Skeletal muscle tissue (tissue), 4 donors: ENCODE data around the gene ITGA3. TPM values are rescaled to one million over a fixed set of nuclear protein-coding genes. Genes with fewer than 3 reads are reported as not detected.
A peak's percentile ranks its signal among the peaks of the same experiment; 100 is the strongest.

ENCODE experiments used
- H3K27ac ChIP-seq: one replicate; pipeline ENCODE4 v1.7.0; 2013; ENCODE audit warnings: mild to moderate bottlenecking, low read depth, low read length, inconsistent platforms
- H3K27me3 ChIP-seq, 3 donors: one replicate each; pipeline ENCODE4 v1.7.0; 2013; ENCODE audit warnings: low read length in 3 of 3; ENCODE audit not compliant: control insufficient read depth in 3 of 3, insufficient read depth in 3 of 3
- H3K36me3 ChIP-seq, 3 donors: one replicate each; pipeline ENCODE4 v1.7.0; 2013; ENCODE audit warnings: low read length in 3 of 3; ENCODE audit not compliant: control insufficient read depth in 3 of 3, insufficient read depth in 3 of 3
- H3K4me1 ChIP-seq, 3 donors: one replicate each; pipeline ENCODE4 v1.7.0; 2013; ENCODE audit warnings: low read length in 3 of 3, mild to moderate bottlenecking in 3 of 3; ENCODE audit not compliant: control insufficient read depth in 3 of 3, insufficient read depth in 3 of 3
- H3K4me3 ChIP-seq, 3 donors: one replicate each; pipeline ENCODE4 v1.7.0; 2013; ENCODE audit warnings: low read length in 3 of 3
- H3K9ac ChIP-seq, 3 donors: one replicate each; pipeline ENCODE4 v1.7.0; 2013; ENCODE audit warnings: low read length in 3 of 3, mild to moderate bottlenecking in 3 of 3, moderate library complexity in 2 of 3, low read depth in 1 of 3
- H3K9me3 ChIP-seq, 3 donors: one replicate each; pipeline ENCODE4 v1.7.0; 2013; ENCODE audit warnings: low read length in 3 of 3; ENCODE audit not compliant: control insufficient read depth in 3 of 3
- total RNA-seq: library from RNA; depleted of rRNA; stranded (reverse); fragments of >200 nt; gene quantifications from one replicate; pipeline ENCODE4 v1.2.3, GENCODE V29; 2014
- donor health status: Osteomylitis.

Gene ITGA3
- total RNA-seq, 1 donor from 2014 or later = 27.7 TPM

GRCh38 chr17:50111673-50112655, 56.1 kb downstream of the ITGA3 start:
- Histone ChIP-seq H3K4me1 (peaks cover 34 to 60% (median 59%) of the 10 kb centered on the region in 3 donors), H3K36me3 (peaks cover 31 to 37% (median 33%) of the 10 kb centered on the region in 3 donors), H3K9me3 (no peaks in the 10 kb centered on the region), H3K27ac (peak overlapping the region; percentile 99), H3K27me3 (no peaks in the 10 kb centered on the region), H3K9ac (peak overlapping the region; percentile 82 to 94 (median 82)), H3K4me3 (peak overlapping the region; percentile 9 to 67 (median 39))

GRCh38 chr17:50112694-50113093, 56.8 kb downstream of the ITGA3 start:
- Histone ChIP-seq H3K27ac (peak overlapping the region; percentile 99), H3K4me3 (peak overlapping the region in 2 of 3 donors; percentile 13 to 35), H3K36me3 (peaks cover 26 to 30% (median 29%) of the 10 kb centered on the region in 3 donors), H3K9ac (peak overlapping the region; percentile 73 to 94 (median 82)), H3K27me3 (no peaks in the 10 kb centered on the region), H3K4me1 (peaks cover 36 to 68% (median 66%) of the 10 kb centered on the region in 3 donors), H3K9me3 (no peaks in the 10 kb centered on the region)

DNA sequence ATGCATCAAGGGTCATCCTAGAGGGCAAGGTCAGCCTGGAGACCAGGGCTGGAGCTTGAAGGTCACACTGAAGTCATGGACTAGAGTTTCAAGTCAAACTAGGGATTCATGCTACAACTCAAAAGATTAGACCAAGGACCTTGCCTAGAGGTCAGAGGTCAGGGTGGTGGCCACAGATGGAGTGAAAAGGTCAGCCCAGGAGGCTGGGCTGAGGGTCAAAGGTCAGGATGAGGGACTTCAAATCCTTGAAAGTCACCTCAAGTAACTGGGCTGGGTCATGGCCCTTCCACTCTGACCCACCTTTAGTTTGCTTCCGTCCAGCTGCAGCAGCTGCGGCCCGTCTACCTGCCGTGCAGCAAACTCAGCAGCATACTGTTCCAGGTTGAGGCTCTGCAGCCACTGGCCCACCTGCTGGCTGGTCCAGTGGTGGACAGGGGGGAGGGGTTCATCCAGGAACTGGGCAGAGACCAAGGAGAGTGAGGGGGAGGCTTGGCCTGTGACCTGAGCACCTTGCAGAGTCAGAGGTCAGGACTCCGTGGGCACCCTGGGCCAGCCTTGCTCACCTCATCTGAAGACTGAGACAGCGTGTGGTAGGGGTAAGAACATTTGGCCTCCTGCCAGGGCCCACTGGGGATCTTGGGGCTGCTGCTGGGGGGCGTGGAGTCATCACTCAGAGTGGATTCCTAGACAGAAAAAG, 57.9 kb downstream of the ITGA3 start:
- Histone ChIP-seq H3K27me3 (no peaks in the 10 kb centered on the region), H3K27ac (no peak overlapping the region), H3K4me1 (peaks cover 40 to 69% (median 63%) of the 10 kb centered on the region in 3 donors), H3K9me3 (no peaks in the 10 kb centered on the region), H3K4me3 (no peak overlapping the region), H3K9ac (peak overlapping the region in 1 of 3 donors; percentile 94), H3K36me3 (peaks cover 15 to 19% (median 19%) of the 10 kb centered on the region in 3 donors)

DNA sequence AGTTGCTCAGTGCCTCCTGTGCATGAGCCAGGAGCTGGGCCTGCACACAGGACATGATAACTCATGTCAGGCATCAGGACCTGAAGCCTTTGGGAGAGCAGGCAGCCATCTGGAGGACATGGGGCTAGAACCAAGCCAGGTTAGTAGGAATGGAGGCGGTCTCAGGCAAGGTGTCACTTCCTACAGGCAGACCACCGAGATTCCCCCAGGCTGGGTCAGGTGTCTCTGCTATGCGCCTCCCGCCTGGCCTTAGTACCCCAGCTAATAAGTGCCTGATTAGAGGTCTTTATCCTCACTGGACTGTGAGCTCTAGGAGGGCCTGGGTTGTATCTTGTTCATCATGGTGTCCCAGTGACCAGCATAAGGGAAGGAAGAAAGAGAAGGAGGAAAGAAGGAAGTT, 58.5 kb downstream of the ITGA3 start:
- Histone ChIP-seq H3K4me1 (peaks cover 40 to 69% (median 63%) of the 10 kb centered on the region in 3 donors), H3K9me3 (no peaks in the 10 kb centered on the region), H3K9ac (peak overlapping the region in 1 of 3 donors; percentile 54), H3K27ac (no peak overlapping the region), H3K4me3 (no peak overlapping the region), H3K36me3 (peaks cover 9 to 12% (median 12%) of the 10 kb centered on the region in 3 donors), H3K27me3 (no peaks in the 10 kb centered on the region)

DNA sequence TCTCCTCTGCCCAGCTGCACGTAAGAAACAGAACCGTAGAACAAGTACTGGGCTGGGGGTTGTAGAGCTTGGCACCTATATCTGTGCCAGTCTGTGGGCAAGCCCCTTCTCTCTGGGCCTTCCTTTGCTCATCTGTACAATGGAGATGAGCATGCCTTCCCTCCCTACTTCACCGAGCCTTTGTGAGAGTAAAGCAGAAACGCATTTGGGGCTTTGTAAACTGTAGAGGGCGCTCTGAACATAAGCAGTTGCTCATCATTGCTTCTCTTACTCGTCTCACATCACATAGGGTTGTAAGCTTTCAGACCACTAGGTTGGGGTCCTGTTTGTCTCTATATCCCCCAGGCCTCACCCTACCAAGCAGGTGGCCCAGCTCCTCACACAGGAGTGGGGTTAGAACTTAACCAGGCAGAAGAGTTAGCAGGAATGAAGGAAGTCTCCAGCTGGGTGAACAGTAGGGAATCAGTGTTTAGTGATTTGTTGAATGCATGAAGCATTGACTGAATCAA, 59.0 kb downstream of the ITGA3 start:
- no peak overlapping the region for H3K4me3 ChIP-seq
- H3K27me3 ChIP-seq = no peaks in the 10 kb centered on the region
- H3K4me1 ChIP-seq = peaks cover 40 to 67% (median 63%) of the 10 kb centered on the region in 3 donors
- peaks cover 5 to 9% (median 7%) of the 10 kb centered on the region in 3 donors for H3K36me3 ChIP-seq
- peak overlapping the region in 1 of 3 donors; percentile 54 for H3K9ac ChIP-seq
- H3K9me3 ChIP-seq = no peaks in the 10 kb centered on the region
- H3K27ac ChIP-seq = no peak overlapping the region

DNA sequence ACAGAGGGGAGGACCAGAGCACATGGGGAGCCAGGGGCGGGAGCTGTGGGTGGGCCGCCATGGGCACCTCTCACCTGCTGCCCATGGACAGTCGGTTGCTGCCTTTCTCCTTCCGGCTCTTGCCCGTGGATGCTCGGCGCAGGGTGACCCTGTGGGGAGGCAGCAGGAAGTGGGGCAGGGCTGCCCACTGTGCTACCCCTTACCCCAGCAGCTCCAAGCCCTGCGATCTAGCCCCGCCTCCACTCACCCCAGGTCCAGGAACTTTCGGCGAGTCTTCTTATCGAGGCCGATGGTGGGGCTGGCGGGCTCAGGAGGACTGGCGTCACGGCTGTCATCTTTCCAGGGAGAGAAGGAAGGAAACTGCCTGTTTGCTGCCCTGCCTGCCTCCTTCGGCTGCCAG, 59.8 kb downstream of the ITGA3 start:
- peaks cover 38 to 58% (median 55%) of the 10 kb centered on the region in 3 donors for H3K4me1 ChIP-seq
- H3K9ac ChIP-seq = peak overlapping the region in 1 of 3 donors; percentile 33
- H3K36me3 ChIP-seq = peaks cover 0 to under 1% (median 0%) of the 10 kb centered on the region in 3 donors
- H3K9me3 ChIP-seq = no peaks in the 10 kb centered on the region
- no peak overlapping the region for H3K4me3 ChIP-seq
- H3K27ac ChIP-seq = no peak overlapping the region
- no peaks in the 10 kb centered on the region for H3K27me3 ChIP-seq

DNA sequence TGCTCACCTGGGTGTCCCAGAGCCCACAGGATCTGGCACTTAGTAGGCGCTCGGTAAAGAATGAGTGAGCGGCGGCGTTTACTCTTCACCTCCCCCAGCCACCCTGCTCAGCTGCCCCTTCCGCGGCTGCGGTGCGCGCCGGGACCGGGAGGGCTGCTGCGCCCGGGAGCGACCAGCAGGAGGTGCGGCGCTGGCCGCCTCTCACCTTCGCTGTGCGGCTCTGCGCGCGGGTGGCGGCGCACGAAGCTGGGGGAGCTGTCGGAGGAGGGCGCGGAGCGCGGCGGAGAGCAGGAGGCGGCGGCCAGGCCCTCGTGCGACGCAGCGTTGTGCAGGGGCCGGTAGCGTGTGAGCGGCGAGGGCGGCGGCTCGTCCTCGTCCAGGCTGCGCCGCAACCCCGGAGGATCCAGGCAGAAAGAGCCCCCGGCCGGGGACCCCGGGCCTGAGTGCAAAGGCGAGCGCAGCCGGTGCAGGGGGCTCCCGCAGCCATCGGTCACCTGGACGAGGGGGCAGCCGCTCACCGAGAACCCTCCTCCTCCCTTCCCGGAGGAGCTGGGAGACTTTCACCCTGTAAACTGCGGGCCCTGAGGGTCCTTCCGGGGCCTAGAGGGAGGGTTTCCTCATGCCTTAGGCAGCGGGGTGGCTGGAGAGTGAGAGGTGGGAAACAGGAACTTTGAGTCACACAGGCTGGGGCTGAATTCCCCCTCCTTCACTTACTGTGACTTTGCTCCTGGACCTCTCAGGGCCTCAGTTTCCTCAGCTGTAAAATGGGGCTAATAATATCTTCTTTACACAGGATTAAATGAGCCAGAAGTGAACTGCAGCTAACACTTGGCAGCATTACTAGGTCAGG, 61.5 kb downstream of the ITGA3 start:
- peaks cover 21 to 42% (median 39%) of the 10 kb centered on the region in 3 donors for H3K4me1 ChIP-seq
- H3K36me3 ChIP-seq = no peaks in the 10 kb centered on the region
- H3K9me3 ChIP-seq = no peaks in the 10 kb centered on the region
- no peak overlapping the region for H3K27ac ChIP-seq
- H3K27me3 ChIP-seq = no peaks in the 10 kb centered on the region
- H3K9ac ChIP-seq = peak overlapping the region; percentile 43 to 70 (median 47)
- peak overlapping the region; percentile 35 to 47 (median 41) for H3K4me3 ChIP-seq

GRCh38 chr17:50118076-50118827, 62.3 kb downstream of the ITGA3 start:
- no peaks in the 10 kb centered on the region for H3K27me3 ChIP-seq
- H3K9me3 ChIP-seq = no peaks in the 10 kb centered on the region
- H3K27ac ChIP-seq = no peak overlapping the region
- H3K4me1 ChIP-seq = peaks cover 13 to 33% (median 30%) of the 10 kb centered on the region in 3 donors
- H3K4me3 ChIP-seq = no peak overlapping the region
- H3K9ac ChIP-seq = peak overlapping the region in 1 of 3 donors; percentile 70
- no peaks in the 10 kb centered on the region for H3K36me3 ChIP-seq
